C4-2B (cell line): ENCODE results near the gene HBP1.
"Not testable (repeated sequence)": the region's sequence is repeated elsewhere in the genome, so short reads cannot be mapped to it uniquely, and the experiment has no call there.

Source experiments
- ZFX ChIP-seq: fragments of 450-650 bp; IDR thresholded peaks from 2 replicates; pipeline ENCODE4 v1.6.1; 2017
- TF ChIP-seq, protein P1 (sequence below): fragments of 450-650 bp; conservative IDR thresholded peaks from 2 replicates; pipeline ENCODE4 v1.5.1; 2017; ENCODE audit warnings: mild to moderate bottlenecking

DNA sequence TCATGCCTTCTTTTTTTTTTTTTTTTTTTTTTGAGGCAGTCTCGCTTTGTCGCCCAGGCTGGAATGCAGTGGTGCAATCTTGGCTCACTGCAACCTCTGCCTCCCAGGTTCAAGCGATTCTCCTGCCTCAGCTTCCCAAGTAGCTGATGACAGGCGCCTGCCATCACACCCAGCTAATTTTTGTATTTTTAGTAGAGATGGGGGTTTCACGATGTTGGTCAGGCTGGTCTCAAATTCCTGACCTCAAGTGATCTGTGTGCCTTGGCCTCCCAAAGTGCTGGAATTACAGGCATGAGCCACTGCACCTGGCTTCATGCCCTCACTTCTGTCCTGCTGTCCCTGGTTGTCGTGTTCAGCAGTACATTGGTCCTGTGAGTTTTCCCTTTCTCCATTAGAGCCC is 52.0 kb downstream of the HBP1 start:
- TF ChIP-seq, protein P1, sequence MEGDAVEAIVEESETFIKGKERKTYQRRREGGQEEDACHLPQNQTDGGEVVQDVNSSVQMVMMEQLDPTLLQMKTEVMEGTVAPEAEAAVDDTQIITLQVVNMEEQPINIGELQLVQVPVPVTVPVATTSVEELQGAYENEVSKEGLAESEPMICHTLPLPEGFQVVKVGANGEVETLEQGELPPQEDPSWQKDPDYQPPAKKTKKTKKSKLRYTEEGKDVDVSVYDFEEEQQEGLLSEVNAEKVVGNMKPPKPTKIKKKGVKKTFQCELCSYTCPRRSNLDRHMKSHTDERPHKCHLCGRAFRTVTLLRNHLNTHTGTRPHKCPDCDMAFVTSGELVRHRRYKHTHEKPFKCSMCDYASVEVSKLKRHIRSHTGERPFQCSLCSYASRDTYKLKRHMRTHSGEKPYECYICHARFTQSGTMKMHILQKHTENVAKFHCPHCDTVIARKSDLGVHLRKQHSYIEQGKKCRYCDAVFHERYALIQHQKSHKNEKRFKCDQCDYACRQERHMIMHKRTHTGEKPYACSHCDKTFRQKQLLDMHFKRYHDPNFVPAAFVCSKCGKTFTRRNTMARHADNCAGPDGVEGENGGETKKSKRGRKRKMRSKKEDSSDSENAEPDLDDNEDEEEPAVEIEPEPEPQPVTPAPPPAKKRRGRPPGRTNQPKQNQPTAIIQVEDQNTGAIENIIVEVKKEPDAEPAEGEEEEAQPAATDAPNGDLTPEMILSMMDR = not testable (repeated sequence)
- not testable (repeated sequence) for TF ChIP-seq ZFX
